Neural cell (in vitro differentiated cells): Measurements from ENCODE around the gene PTPN1.

ENCODE experiments used
- EP300 ChIP-seq: fragments of 450-650 bp; conservative IDR thresholded peaks from 2 replicates; pipeline ENCODE4 v1.6.1; 2014; ENCODE audit warnings: antibody characterized with exemption, mild to moderate bottlenecking, moderate library complexity; ENCODE audit not compliant: poor library complexity, severe bottlenecking
- EZH2 ChIP-seq: fragments of 200-600, 300-800 bp; shearing (Covaris generic), sonication (generic); IDR thresholded peaks from 2 replicates; pipeline ENCODE4 v1.6.1; 2014; ENCODE audit warnings: antibody characterized with exemption, low read length, borderline replicate concordance, mild to moderate bottlenecking; ENCODE audit not compliant: insufficient read depth, poor library complexity, severe bottlenecking
- MXI1 ChIP-seq: fragments of 450-650 bp; conservative IDR thresholded peaks from 2 replicates; pipeline ENCODE4 v1.6.1; 2014; ENCODE audit warnings: antibody characterized with exemption, mild to moderate bottlenecking; ENCODE audit not compliant: poor library complexity, severe bottlenecking
- POLR2AphosphoS5 ChIP-seq: IDR thresholded peaks from 2 replicates; pipeline ENCODE4 v1.6.1; 2012
- RAD21 ChIP-seq: fragments of 450-650 bp; conservative IDR thresholded peaks from 2 replicates; pipeline ENCODE4 v1.6.1; 2014; ENCODE audit warnings: antibody characterized with exemption, mild to moderate bottlenecking, moderate library complexity
- SMC3 ChIP-seq: fragments of 450-650 bp; conservative IDR thresholded peaks from 2 replicates; pipeline ENCODE4 v1.6.1; 2014; ENCODE audit warnings: antibody characterized with exemption, mild to moderate bottlenecking, moderate library complexity; ENCODE audit not compliant: poor library complexity
- TAF1 ChIP-seq: IDR thresholded peaks from 2 replicates; pipeline ENCODE4 v1.6.1; 2012; ENCODE audit warnings: low read depth
- TF ChIP-seq, protein P1 (sequence below): fragments of 450-650 bp; IDR thresholded peaks from 2 replicates; pipeline ENCODE4 v1.5.1; 2014; ENCODE audit warnings: antibody characterized with exemption, mild to moderate bottlenecking, moderate library complexity; ENCODE audit not compliant: poor library complexity, severe bottlenecking
- TF ChIP-seq, protein P2 (sequence below): IDR thresholded peaks from 2 replicates; pipeline ENCODE4 v1.6.1; 2012; ENCODE audit warnings: borderline replicate concordance

DNA sequence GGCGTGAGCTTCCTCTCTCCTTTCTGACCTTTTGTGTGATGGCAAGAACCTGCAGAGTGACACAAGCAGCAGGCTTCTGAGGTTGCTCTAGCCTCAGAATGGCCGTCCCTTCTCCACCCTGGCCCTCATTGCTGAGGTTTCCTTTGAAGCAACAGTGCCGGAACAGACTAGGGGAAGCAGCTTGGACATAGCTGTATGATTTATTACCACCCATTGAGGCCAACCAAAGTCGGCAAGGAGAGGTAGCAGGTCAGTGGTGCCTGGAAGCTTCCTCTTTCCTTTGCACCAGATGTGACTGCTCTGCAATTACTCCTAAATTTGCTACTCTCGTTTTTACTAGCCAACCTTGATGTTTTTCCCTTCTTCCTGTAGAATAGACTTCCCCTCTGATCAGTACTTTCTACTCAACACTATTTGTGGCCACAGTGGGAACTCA, 31.4 kb downstream of the PTPN1 start:
- no peak for TF ChIP-seq POLR2AphosphoS5
- TF ChIP-seq EP300 = no peak
- TF ChIP-seq, protein P1, sequence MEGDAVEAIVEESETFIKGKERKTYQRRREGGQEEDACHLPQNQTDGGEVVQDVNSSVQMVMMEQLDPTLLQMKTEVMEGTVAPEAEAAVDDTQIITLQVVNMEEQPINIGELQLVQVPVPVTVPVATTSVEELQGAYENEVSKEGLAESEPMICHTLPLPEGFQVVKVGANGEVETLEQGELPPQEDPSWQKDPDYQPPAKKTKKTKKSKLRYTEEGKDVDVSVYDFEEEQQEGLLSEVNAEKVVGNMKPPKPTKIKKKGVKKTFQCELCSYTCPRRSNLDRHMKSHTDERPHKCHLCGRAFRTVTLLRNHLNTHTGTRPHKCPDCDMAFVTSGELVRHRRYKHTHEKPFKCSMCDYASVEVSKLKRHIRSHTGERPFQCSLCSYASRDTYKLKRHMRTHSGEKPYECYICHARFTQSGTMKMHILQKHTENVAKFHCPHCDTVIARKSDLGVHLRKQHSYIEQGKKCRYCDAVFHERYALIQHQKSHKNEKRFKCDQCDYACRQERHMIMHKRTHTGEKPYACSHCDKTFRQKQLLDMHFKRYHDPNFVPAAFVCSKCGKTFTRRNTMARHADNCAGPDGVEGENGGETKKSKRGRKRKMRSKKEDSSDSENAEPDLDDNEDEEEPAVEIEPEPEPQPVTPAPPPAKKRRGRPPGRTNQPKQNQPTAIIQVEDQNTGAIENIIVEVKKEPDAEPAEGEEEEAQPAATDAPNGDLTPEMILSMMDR = no peak
- no peak for TF ChIP-seq EZH2
- TF ChIP-seq RAD21 = no peak
- TF ChIP-seq, protein P2, sequence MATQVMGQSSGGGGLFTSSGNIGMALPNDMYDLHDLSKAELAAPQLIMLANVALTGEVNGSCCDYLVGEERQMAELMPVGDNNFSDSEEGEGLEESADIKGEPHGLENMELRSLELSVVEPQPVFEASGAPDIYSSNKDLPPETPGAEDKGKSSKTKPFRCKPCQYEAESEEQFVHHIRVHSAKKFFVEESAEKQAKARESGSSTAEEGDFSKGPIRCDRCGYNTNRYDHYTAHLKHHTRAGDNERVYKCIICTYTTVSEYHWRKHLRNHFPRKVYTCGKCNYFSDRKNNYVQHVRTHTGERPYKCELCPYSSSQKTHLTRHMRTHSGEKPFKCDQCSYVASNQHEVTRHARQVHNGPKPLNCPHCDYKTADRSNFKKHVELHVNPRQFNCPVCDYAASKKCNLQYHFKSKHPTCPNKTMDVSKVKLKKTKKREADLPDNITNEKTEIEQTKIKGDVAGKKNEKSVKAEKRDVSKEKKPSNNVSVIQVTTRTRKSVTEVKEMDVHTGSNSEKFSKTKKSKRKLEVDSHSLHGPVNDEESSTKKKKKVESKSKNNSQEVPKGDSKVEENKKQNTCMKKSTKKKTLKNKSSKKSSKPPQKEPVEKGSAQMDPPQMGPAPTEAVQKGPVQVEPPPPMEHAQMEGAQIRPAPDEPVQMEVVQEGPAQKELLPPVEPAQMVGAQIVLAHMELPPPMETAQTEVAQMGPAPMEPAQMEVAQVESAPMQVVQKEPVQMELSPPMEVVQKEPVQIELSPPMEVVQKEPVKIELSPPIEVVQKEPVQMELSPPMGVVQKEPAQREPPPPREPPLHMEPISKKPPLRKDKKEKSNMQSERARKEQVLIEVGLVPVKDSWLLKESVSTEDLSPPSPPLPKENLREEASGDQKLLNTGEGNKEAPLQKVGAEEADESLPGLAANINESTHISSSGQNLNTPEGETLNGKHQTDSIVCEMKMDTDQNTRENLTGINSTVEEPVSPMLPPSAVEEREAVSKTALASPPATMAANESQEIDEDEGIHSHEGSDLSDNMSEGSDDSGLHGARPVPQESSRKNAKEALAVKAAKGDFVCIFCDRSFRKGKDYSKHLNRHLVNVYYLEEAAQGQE = no peak
- TF ChIP-seq MXI1 = no peak
- TF ChIP-seq TAF1 = no peak
- TF ChIP-seq SMC3 = no peak
